CD4-positive, alpha-beta T cell treated with Interleukin-17A for 1 hour (primary cell): ENCODE data around the gene MEP1A.
"Not testable (repeated sequence)": the region's sequence is repeated elsewhere in the genome, so short reads cannot be mapped to it uniquely, and the experiment has no call there.

Experiments used
- DNase-seq: peaks from one replicate; pipeline ENCODE4 v3.0.0-alpha.2; 2020

The MEP1A gene

DNA sequence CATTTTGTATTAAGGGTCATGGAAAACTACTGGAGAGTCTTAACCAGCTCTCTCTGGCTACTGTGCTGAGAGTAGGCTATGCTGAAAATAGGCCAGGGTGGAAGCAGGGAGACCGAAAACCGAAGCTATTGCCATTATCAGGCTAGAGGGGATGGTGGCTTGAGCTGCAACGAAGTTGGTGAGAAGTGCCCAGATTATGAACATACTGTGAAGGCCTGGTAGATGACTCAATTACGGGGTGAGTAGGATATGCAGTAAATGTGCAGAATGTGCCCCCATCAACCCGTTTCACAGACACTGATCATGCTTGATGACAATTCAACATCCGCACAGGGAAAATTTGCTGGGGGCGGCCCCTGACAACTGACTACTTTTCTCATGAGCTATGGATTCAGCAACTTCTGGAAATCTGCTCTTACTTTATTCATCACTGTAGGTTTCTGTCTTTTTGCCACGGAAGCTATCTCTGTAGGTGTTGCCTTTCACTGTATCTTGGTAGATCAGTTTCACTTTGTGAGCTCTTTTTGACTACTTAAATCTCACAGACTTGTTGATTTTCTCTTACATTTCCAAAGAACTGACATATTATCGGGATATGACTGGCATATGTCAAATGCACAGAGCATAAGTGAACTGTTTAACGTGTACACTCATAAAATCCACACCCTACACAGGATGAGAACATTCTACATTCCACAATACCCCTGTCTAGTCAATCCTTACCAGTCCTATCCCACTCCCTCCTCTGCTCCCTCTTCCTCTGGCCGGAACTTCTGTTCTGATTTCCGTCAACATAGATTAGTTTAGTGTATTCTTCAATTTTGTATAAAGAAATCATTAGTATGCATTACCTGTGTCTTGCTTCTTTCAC, 15.5 kb upstream of the MEP1A start:
- no peak for DNase-seq

DNA sequence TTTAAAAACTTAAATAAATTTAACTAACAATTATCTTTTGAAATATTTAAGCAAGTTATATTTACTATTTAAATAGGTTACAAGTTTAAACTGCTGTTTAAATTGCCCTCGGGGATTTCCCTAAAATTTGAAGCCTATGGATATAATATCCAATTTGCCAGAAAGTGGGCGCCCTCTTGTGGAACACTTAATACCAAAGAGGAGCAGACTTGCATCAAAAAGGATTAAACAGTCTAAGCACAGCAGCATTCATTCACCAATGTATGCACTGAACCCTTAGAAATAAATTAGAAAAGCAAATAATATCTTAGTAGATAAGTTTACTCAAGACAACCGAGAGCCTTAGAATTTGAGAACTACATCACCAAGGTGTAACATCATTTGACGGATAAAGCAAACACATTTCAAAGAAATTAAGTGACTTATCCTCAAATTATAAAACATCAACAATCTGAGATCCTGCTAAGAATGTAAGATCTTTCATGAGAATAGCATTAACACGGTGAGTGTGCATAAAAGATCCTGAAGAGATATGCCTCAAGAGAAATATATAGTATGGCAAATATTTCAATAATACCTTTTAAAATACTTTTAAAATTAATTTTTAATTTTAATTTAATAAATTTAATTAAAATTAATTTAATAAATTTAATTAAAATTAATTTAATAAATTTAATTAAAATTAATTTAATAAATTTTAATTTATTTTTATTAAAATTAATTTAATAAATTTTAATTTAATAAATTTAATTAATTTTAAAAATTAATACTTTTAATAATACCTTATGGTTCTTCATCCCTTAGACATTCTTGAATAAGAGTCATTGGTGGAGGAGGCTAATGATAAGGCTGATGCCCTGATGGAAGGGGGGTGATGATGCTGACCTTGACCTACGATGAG, 11.5 kb upstream of the MEP1A start:
- peak; percentile 22 for DNase-seq

DNA sequence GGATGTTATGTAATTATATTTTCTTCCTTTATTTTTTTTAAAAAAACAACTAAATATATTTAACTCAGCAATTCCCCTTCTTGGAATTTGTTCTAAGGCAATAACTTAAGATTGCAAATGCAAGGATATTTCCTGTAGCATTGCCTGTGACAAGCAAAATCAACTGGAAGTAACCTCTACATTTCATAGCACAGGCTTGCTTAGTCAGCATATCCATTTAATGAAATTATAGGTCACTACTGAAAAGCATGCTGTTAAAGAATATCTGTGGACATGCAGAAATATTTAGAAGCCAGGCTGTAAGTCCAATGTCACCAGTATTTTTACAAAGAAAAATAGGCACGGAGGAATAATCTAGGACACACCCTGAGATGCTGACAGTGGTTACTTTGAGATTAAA, 8.7 kb upstream of the MEP1A start:
- no peak for DNase-seq

DNA sequence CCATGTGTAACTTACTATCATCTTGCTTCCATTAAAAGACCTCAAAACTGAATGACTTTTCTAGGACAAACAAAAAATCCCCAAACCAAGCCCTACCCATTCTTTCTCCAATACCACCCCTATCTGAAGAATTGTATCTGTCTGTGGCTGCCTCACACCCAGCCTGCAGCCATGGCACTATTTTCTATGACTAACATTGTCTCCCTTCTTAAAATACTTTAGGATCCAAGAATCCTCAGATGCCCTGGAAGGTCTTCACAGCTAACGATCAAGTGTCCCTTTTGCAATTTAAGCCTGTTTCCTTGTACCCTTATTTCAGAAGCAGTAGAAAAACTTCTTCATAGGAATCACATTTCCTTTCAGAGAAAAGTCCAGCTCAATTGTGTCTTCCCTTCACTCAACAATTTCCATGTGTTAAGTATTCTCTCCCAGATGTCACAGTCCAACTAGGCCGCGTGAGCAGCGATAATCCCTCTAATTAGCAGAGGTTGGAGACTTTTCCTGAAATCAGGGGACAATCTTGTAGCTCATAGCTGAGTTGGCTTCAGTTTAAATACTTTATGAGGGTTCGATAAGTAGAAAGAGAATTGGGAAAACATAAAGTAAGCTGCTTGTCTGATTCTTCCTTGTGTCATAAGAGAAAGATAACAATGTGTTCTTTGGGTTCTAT, 5.2 kb upstream of the MEP1A start:
- DNase-seq, result no peak

DNA sequence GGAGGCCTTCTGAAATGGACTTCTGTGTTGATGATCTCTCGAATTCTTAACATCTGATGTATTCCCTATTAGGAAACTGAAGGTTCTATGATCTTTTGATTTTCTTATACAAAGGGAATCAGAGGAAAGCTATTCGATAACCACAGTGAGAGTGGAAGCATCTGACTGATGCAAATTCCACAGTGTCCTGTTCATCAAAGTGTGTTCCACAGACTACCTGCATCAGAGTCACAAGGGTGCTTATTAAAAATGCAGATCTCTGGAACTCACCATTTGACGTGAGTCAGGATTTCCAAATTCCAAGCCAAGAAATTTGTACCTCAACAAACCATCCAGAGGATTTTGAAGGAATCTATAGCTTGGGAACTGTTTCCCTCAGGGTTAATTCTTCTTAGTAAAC, 4.4 kb upstream of the MEP1A start:
- no peak for DNase-seq

DNA sequence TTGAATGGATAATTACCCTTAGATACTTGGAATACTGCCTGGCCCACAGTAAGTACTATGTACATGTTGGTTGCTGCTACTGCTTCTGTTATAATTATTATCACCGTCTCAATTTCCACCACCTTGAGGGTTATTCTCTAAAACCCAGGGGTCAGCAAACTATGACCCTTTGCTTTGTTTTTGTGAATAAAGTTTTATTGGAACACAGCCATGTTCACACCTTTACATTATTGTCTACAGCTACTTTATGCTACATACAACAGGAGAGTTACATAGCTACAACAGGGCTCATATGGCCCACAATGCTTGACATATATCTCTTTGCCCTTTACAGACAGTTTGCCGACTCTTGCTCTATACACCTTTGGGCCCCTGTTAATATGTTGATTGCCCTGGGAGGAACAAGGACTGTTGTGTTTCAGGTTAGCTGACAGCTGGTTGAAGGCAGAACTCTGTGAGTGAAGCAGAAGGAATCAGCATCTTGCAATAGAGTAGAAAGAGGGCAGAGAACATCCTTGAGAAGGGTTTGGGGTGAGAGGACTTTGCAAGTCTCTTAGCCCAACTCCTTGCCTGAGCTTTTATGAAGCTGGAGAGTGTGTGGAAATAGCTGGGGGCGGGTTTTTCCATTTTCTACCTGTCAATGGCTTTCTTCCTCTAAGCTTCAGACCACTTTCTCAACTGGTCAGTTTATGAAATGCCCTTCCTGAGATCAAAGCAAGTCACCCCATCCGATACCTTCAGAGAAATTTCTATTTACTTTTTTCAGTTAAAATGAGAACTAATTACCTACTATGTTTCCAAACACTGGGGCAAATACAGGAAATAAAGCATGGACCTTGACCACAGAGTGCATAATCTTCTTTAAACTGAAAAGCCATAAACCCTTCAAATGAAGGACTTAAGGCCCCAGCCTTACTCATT, 3.5 kb upstream of the MEP1A start:
- no peak for DNase-seq

DNA sequence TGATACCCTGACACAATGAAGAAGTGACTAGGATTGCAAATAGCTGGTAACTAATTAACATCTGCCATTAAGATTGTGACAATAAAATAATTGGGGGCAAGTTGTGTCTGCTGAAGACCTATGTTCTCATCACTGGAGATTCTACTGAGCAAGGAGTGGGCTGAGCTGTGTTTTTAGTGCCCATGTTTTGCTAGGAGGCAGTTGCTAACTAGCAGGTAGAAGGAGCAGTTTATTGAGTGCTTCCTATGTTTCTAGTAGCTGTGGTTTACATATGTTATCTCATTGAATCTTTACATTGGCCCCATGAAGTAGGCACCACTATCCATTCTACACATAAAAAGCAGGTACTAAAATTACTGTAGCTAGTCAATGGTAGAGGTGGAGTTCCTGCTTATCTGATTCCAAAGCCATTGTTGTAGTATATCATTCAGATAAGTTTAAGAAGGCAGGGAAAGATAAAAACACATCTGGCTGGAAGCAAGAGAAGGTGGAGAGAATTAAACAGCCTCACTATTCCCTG, 2.8 kb upstream of the MEP1A start:
- DNase-seq, result no peak

DNA sequence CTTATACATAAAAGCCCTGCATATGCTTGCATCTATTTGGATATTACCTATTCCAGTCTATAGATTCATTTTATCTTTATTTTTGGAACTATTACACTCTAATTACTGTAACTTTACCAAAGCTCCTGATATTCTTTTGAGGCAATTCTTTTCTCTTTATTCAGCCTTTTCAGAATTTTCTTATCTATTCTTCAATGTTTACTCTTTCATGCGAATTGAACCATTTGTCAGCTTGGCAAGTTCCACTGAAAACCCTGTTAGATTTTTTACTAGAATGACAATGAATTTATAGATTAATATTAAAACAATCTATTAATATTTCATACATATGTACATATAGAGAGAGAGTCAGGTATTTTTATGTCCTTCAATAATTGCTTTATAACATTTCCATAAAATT, 554 bp upstream of the MEP1A start:
- DNase-seq, result no peak

DNA sequence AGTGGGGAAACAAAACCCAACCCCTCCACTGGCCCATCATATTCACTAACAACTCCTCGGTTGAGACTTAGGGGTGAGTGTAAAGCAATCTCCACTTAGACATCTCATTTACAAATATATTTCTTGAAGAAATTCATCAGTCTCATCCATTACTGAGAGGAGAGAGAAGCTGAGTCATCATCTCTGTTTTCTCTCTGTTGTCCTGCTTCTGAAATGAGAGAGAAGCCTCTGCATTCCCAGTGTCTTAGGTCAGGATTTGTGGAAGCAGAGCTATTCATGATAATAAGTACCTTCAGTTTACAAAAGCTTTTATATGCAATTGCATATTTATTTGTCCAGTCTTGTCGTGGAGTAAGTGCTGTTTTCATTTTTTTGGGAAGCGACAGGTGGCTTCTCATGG, 879 bp downstream of the MEP1A start:
- DNase-seq, result no peak

DNA sequence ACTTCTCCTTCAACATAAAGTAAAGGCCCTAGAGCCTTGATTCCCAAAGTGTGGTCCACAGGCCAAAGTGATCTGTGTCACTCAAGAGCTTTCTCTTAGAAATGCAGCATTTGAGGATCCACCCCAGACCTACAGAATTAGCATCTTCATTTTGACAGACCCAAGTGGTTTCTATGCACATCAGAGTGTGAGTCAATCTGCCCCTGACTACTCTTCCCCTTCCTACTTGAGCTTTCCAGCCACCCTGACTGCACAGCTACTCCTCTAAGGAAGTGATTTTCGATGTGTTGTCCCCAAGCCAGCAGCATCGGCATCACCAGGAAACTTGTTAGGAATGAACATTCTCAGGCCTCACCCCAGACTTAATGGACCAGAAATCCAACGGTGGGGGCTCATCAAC, 2.6 kb downstream of the MEP1A start:
- DNase-seq, result no peak

DNA sequence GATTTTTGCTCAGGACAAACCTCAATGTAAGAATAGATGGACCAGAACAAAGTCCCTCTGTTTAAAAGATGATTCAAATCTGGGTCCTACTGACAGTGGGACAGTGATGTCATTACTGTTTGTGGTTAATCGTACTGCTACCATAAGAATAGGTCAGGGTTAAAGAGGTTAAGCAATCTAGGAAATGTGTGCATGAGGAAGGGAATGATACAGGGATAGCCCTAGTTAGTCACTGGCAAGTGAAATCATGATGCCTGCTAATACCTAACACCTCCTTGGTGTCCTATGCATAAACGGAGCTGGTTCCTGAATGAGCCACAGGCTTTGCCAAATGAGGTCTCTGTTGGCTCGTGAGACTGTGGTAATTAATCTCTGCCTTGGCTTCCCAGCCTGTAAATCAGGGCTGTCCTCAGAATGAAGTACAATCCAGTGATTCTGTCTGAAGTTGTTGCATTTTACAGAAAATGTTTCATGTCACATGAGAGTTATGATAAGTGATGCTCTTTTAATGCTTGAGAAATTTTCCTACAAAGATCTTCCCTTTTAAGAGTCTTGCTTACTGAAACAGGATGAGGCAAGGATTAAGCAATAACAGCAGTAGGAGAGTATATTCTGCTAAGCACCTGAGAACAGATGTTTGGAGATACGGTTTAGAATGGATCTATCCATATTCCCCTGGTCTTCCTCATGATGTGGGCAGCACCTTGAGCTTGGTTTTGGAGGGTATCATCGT, 3.8 kb downstream of the MEP1A start:
- DNase-seq, result no peak

DNA sequence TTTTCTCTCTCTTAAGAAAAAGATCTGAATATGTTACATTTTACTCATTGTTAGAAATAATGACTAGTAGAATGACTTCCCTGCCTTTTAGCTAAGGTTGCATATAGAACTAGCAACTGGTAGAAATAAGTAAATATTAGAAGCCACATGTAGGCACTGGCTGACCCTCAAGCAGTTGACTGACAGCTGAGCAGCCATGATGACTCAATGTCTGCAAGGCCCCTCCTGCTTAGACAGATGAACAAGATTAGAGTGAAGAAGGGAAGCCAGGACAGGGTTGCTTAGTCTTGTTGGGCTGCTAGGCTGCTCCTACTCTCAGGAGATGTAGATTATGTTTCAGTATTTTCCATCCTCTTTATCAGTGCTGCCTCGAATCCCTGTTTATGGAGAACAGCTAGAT, 6.5 kb downstream of the MEP1A start:
- DNase-seq, result no peak

DNA sequence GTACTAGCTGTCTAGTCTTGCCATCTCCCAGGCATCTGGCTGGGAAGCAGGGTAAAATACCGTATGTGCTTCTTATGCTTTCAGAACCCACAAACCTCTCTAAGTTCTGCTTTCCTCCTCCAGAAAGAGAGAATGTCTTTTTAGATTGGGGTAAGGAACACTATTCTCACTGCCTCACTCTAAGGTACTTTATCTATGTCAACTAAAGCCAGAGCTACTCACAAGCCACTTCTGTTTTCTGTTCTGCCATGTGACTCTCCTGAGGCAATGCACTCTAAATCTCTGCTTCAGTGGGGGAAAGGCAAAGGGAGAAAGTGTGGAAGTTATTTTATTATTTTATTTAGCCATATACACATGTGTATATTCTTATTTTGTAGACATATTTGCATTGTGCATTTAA, 15.6 kb downstream of the MEP1A start:
- DNase-seq, result no peak

DNA sequence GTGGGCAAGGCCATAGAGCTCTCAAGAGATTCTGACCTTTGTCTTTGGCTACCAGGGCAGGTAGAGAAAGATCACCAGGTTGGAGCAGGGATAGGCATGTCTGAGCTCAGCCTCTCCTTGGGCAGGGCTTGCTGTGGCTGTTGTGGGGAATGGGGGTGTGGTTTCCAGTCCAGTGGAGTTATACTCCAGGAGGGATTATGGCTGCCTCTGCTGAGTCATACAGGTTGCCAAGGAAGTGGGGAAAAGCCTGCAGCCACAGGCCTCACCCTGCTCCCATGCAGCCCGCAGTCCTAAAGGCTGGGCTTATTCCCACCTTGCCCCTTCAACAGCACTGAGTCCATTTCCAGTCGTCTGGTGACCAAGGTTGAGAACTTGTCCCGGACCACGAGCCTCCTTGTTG, 21.9 kb downstream of the MEP1A start:
- DNase-seq, result no peak

DNA sequence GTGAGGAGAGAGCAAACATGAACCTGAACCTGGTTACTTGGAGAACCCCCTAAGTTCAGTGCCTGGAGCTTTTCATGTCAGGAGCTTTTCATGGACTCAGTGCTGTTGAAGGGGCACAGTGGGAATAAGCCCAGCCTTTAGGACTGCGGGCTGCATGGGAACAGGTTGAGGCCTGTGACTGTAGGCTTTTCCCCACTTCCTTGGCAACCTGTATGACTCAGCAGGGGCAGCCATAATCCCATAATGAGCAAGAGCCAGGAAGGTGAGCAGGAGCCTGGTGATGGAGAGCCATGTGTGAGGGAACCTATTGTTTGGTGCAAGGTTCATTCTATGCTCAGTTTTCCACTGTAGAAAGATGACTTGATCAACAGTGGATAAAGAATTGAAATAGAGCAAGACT, 23.4 kb downstream of the MEP1A start:
- DNase-seq, result no peak

DNA sequence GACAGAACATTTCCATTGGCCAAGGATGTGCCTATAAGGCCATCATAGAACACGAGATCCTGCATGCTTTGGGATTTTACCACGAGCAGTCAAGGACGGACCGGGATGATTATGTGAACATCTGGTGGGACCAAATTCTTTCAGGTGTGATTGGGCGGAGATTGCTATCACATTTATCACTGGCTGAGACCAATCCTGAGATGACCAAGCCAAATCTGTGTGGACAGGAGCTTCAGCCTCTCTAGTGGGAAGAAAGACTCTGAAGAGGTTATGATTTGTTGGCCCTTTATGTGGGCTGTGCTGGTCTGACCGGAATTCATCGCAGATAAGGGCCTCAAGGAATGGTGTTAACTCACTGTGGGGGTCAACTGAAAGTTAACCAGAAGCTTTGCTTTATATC, 26.4 kb downstream of the MEP1A start:
- no peak for DNase-seq

DNA sequence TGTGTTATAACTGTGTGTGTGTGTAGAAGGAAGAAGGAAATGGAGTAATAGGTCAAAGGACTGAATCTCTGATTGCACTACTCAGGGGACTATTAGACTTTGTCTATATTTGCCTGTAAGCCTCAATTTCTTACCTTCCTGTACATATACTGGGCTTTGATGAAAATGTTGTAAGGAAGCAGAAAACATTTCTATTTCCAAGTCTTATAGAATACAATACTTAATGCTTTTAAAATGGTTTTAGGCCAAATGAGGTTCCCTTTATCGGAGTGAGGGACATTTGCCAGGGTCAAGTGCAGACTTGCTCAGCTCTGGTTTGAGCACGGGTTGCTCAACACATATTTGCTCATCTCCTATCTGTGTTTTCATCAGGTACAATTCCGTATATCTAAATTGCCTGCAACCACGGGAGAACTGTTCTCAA, 28.3 kb downstream of the MEP1A start:
- DNase-seq, result no peak

DNA sequence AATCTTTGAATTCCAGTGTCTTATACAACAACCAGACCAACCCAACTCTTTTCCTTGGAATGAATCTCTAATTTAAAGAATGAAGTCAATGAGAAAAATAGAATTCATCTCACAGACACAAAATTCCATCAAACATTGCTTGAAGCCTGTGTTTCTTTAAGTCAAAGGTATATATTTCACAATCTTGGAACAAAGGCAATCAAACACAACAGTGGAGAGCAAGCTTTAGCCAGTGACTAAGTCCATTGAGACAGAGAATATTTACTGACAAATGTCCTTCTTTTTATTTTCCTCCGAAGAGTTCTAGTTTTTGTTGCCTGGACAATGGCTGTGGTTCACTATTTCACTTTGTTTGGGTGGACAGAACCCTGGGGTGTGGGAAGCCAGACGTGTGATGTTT, 35.8 kb downstream of the MEP1A start:
- DNase-seq, result no peak

DNA sequence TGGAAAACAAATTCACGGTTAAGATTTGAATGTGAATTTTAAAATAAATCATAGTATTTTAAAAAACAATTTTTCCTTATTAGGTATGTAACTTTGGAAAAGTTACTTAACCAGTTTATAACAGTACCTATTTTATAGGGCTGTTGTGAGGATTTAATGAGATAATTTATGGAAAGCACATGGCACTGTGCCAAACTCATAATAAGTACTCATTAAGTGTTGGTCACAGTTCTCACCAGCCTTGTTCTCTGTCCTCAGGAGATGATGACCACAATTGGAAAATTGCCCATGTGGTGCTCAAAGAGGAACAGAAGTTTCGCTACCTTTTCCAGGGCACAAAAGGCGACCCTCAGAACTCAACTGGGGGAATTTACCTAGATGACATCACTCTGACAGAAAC, 39.6 kb downstream of the MEP1A start:
- no peak for DNase-seq

DNA sequence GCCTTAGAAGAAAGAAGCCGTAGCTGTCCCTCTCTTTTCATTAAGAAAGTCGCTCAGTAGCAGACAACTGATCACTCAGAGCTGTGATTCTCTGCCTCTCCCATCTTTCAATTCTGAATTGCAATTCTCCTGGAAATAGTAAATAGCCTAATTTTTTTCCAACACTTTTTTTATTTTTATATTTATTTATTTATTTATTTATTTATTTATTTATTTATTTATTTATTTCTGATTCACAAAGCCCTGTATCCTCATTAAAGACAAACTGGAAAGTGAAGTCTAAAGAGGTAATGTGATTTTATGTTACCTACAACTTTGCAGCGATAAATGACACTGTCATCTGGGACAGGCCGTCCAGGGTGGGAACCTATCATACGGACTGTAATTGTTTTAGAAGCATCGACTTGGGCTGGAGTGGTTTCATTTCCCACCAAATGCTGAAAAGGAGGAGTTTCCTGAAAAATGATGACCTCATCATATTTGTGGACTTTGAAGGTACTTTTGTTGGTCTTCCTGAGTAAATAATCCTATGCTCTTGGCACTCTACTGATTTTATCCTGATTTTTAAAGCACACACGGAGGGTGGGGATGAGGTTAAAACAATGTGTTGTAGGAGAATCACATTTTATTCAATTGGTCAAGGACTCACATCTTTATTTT, 41.2 kb downstream of the MEP1A start:
- not testable (repeated sequence) for DNase-seq

DNA sequence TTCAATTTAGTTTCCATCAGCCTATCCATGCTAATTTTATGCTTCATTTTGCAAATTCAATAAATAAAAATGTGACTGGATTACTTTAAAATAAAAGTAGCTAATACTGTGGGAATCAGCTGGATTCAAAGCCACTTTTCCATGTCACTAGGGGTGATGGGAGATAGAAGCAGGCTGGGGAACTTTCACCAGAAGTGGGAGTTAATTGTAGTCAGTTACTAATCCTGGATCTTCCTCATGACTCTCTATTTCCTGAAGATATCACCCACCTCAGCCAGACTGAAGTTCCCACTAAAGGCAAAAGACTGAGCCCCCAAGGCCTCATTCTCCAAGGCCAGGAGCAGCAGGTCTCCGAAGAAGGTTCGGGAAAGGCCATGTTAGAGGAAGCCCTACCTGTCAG, 41.8 kb downstream of the MEP1A start:
- not testable (repeated sequence) for DNase-seq
